Left hindlimb (tissue), 1 donor: ENCODE results near the gene SPC24.
"Not testable (repeated sequence)": the region's sequence is repeated elsewhere in the genome, so short reads cannot be mapped to it uniquely, and the experiment has no call there.

ENCODE experiments used
- DNase-seq: peaks from one replicate; pipeline ENCODE4 v3.0.0-alpha.2; 2018

The SPC24 gene

DNA sequence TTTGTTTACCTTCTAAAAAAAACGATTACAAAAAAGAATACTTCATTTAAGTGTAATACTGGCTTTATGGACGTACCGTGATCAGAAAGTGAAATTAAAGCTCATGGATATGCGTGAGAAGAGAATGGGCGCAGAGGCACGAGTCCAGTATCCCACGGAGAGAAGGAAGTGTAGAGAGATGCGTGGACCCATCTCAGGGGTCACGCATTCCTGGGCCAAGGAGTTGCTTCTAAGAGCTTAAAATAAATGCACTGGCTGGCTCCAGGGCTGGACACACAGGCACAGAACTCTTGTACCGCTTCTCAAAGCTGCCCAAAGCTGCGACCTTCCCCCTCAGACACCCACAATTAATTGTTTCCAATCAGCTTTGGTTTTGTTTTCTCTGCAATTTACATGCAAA, 8.7 kb upstream of the SPC24 start:
- DNase-seq, result no peak

- DNase-seq, result not testable (repeated sequence)
Measured at GRCh38 chr19:11160440-11160768, 4.8 kb upstream of the SPC24 start.

GRCh38 chr19:11159598-11160439, 4.2 kb upstream of the SPC24 start:
- no peak for DNase-seq

GRCh38 chr19:11154683-11155047, 917 bp downstream of the SPC24 start:
- no peak for DNase-seq

GRCh38 chr19:11152318-11153062, 3.1 kb downstream of the SPC24 start:
- DNase-seq, result peak; percentile 53

DNA sequence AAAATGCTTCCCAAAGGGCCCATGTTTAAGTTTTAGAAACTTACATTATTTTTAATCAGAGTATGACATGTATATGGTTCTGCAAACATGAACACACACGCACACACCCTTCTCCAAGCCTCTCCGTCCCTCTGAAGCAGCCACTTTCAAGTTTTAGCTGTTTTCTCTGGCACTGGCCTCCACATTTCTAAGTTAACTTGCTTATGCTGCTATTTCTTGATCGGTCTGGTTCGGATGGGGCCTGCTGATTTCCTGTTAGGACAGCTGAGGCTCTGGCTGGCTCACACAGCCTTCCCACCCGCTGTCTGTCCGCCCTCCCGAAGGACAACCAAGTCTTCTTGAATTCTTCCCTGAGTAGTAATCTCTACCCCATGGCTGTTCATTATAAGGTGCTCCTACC, 4.4 kb downstream of the SPC24 start:
- DNase-seq, result peak; percentile 75

DNA sequence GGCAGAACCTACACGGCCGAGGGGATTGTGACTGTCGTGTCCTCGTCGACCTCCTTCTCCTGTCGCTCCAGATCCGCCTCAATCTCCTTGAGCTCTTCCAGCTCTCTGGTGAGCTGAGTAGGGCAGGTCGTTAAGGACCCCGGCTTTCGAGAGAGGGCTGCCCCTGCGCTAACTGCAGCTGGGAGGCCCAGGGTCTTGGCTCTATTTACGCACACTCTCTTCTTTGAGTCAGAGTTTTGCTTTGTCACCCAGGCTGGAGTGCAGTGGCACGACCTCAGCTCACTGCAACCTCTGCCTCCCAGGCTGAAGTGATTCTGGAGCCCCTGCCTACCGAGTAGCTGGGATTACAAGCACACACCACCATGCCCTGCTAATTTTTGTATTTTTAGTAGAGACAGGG, 7.6 kb downstream of the SPC24 start:
- DNase-seq, result no peak

GRCh38 chr19:11145536-11145924, 10.1 kb downstream of the SPC24 start:
- DNase-seq, result no peak

GRCh38 chr19:11142528-11143171, 12.9 kb downstream of the SPC24 start:
- DNase-seq, result peak; percentile 95

DNA sequence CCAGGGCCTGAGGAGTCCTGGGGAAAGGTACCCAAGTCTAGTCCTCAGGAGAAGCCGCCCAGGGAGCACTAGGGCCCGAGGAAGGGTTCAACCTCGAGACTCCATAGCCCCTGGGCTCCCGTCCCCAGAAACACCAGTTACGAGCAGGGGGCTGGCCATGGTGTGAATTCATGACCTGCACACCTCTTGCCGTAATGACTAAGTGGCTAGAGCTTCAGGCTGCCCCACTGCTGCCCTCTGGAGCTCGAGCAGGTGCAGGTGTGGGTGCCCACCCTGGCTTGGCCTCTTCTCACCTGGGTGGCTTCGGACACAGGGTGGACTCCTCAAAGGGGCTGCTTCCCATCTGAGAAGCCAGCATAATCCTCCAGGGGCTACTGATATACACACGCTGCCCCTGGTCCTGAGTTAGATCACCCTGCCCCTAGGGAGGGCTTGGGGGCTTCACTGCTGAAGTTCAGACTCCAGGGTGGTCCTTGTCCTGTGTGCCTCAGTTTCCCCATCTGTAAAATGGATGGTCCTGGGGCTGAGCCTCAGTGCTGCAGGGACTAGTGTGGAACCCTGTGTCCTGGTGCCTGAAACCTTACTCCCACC, 13.6 kb downstream of the SPC24 start:
- peak; percentile 36 for DNase-seq

- no peak for DNase-seq
Measured at GRCh38 chr19:11140896-11141295, 14.7 kb downstream of the SPC24 start.

GRCh38 chr19:11140023-11140538, 15.5 kb downstream of the SPC24 start:
- not testable (repeated sequence) for DNase-seq

DNA sequence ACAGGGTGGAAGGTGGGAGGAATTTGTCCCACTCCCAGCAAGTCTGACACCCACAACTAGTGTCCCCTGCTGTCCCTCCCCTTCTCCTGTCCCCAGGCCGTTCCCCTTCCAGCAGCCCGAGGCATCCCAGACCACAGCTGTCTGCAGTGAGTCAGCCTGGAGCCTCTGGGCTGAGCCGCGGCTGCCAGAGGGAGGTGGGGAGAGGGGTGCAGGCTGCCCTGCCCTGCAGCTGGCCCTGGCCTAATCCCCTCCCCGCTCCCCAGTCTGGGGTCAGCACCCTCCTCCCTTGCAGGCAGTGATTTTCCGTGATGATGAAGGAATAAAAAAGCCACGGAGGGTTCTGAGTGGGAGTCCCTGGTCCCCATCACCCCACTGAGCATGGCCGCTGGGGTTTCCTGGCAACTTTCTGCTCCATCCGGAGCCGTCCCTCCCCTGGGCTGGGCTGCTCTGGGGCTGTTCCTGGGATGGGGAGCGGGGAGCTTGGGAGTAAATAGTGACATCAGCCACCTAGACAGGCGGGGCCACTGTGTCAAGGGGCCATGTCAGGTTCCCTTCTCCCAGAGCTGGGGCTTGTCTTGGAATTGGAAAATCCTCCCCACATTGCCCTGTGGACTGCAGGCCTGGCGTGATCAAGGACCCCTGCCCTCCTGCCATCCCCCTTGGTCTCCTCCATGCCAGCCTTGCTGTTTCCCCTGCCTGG, 16.8 kb downstream of the SPC24 start:
- DNase-seq, result peak; percentile 89

- DNase-seq, result peak; percentile 89
Measured at GRCh38 chr19:11137542-11138384, 17.8 kb downstream of the SPC24 start.

DNA sequence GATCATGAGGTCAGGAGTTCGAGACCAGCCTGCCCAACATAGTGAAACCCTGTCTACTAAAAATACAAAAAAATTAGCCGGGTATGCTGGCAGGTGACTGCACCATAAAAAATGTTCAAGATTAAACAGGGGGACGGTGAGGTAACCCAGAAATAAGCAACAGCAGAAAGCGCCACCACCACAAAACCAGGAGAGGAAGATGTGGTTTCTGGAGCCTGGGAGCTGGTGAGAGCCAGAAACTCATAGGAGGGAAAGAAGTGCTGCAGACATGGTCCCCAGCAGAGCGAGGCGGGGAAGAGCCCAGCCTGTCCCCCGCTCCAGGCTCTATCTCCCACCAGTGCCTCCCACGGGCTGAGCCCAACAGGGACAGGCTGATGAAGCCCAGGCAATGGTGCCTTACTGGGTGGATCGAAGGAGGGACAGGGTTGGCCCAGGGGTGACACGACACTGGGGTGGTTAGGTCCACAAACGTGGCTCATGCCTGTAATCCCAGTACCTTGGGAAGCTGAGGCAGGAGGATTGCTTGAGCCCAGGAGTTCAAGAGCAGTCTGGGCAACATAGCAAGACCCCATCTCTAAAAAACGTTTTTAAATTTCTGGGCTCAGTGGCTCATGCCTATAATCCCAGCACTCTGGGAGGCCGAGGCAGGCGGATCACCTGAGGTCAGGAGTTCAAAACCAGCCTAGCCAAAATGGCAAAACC, 19.0 kb downstream of the SPC24 start:
- no peak for DNase-seq

DNA sequence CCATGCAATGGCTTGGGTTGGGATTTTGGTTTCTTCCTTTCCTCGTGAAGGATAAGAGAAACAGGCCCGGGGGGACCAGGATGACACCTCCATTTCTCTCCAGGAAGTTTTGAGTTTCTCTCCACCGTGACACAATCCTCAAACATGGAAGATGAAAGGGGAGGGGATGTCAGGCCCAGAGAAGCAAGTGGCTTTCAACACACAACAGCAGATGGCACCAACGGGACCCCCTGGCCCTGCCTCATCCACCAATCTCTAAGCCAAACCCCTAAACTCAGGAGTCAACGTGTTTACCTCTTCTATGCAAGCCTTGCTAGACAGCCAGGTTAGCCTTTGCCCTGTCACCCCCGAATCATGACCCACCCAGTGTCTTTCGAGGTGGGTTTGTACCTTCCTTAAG, 24.1 kb downstream of the SPC24 start:
- no peak for DNase-seq

DNA sequence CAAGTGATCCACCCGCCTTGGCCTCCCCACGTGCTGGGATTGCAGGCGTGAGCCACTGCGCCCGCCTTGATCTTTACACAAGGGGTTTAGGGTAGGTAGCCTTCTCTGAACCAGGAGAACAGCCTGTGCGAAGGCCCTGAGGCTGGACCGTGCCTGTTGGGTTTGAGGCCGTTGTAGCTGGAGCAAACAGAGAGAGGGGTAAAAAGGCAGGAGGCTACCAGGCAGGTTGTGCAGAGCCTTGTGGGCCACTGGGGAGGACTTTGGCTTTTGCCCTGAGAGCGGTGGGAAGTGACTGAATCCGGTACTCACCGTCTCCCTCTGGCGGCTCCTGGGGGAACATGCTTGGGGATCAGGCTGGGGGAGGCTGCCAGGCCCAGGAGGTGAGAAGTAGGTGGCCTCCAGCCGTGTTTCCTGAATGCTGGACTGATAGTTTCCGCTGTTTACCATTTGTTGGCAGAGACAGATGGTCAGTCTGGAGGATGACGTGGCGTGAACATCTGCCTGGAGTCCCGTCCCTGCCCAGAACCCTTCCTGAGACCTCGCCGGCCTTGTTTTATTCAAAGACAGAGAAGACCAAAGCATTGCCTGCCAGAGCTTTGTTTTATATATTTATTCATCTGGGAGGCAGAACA, 24.6 kb downstream of the SPC24 start:
- peak; percentile 67 for DNase-seq

GRCh38 chr19:11127905-11128304, 27.7 kb downstream of the SPC24 start:
- no peak for DNase-seq

DNA sequence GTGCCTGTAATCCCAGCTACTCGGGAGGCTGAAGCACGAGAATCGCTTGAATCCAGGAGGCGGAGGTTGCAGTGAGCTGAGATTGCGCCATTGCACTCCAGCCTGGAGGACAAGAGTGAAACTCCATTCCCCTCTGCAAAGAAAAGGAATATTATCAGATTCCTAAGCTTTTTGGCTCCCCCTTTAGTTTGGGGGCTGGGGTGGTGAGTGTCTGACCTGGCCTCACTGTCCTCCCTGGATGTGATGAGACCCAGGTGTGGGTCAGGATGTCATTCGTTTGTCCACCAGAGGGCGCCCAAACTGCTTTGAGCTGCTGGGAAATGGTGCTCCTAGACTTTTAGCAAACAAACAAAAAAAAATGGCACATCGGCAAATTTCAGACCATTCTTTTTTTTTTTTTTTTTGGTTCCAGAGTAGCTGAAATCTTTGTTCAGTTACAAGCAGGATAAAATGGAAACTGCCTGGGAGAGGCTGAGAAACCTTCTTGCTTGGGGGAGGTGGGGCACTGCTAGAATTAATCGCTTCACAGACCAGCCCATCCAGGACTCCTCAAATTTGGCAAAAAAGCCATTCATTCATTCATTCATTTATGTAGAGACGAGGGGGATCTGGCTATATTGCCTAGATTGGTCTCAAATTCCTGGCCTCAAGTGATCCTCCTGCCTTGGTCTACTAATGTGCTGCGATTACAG, 29.4 kb downstream of the SPC24 start:
- DNase-seq, result peak; percentile 69

DNA sequence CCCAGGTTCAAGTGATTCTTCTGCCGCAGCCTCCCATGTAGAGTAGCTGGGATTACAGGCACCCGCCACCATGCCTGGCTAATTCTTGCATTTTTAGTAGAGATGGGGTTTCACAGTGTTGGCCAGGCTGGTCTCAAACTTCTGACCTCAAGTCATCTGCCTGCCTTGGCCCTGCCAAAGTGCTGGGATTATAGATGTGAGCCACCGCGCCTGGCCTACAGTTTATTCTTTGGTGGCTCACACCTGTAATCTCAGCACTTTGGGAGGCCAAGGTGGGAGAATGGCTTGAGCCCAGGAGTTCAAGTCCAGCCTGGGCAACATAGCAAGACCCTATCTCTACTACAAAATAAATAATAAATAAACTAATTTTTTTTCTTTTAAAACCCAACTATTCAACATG, 31.4 kb downstream of the SPC24 start:
- DNase-seq, result not testable (repeated sequence)
